NT2/D1 (cell line): ENCODE results near the gene ZDHHC24.

Experiments used
- DNase-seq: peaks from one replicate; pipeline ENCODE4 v3.0.0-alpha.2; 2011; ENCODE audit warnings: low read depth, low spot score
- H3K27me3 ChIP-seq: 2 replicates; pipeline ENCODE4 v1.6.0; 2011; ENCODE audit warnings: mild to moderate bottlenecking; ENCODE audit not compliant: insufficient read length, insufficient read depth
- H3K36me3 ChIP-seq: 2 replicates; pipeline ENCODE4 v1.6.1; 2011; ENCODE audit warnings: mild to moderate bottlenecking, low read length, mixed read lengths; ENCODE audit not compliant: insufficient read depth, insufficient read length
- H3K4me1 ChIP-seq: 2 replicates; pipeline ENCODE4 v1.5.1; 2011; ENCODE audit not compliant: insufficient read depth, insufficient read length
- H3K4me3 ChIP-seq: 2 replicates; pipeline ENCODE4 v1.5.1; 2011; ENCODE audit warnings: low read depth; ENCODE audit not compliant: insufficient read length
- H3K9ac ChIP-seq: 2 replicates; pipeline ENCODE4 v1.6.0; 2011; ENCODE audit warnings: low read depth; ENCODE audit not compliant: insufficient read length
- H3K9me3 ChIP-seq: 2 replicates; pipeline ENCODE4 v1.5.1; 2011; ENCODE audit warnings: mild to moderate bottlenecking, low read length; ENCODE audit not compliant: insufficient read depth
- SUZ12 ChIP-seq: IDR thresholded peaks from 2 replicates; pipeline ENCODE4 v1.6.1; 2011; ENCODE audit not compliant: insufficient read length, insufficient read depth; ENCODE audit errors: extremely low read depth
- YY1 ChIP-seq: IDR thresholded peaks from 2 replicates; pipeline ENCODE4 v1.6.1; 2011; ENCODE audit not compliant: insufficient read length, insufficient read depth
- ZNF274 ChIP-seq: IDR thresholded peaks from 2 replicates; pipeline ENCODE4 v1.6.1; 2011; ENCODE audit warnings: mild to moderate bottlenecking, low read depth, low read length

Gene ZDHHC24

GRCh38 chr11:66530927-66531709 is 14.7 kb downstream of the ZDHHC24 start:
- TF ChIP-seq SUZ12: no peak
- no peak for TF ChIP-seq YY1
- no peak for TF ChIP-seq ZNF274
- Histone ChIP-seq H3K4me1 (peaks cover 19% of the 10 kb centered on the region), H3K9me3 (no peaks in the 10 kb centered on the region), H3K27me3 (no peaks in the 10 kb centered on the region), H3K4me3 (no peak overlapping the region), H3K36me3 (peaks cover 75% of the 10 kb centered on the region), H3K9ac (no peak overlapping the region)
- no peak for DNase-seq

GRCh38 chr11:66529655-66530054 is 16.2 kb downstream of the ZDHHC24 start:
- no peaks in the 10 kb centered on the region for H3K27me3 ChIP-seq
- no peak overlapping the region for H3K4me3 ChIP-seq
- TF ChIP-seq SUZ12: no peak
- no peak for TF ChIP-seq ZNF274
- no peak for DNase-seq
- no peaks in the 10 kb centered on the region for H3K9me3 ChIP-seq
- peaks cover 69% of the 10 kb centered on the region for H3K36me3 ChIP-seq
- no peak overlapping the region for H3K9ac ChIP-seq
- peaks cover 19% of the 10 kb centered on the region for H3K4me1 ChIP-seq

GRCh38 chr11:66529069-66529468 is 16.8 kb downstream of the ZDHHC24 start:
- H3K4me1 ChIP-seq: peaks cover 19% of the 10 kb centered on the region
- no peak overlapping the region for H3K4me3 ChIP-seq
- peaks cover 73% of the 10 kb centered on the region for H3K36me3 ChIP-seq
- no peak for DNase-seq
- H3K9me3 ChIP-seq: no peaks in the 10 kb centered on the region
- H3K27me3 ChIP-seq: no peaks in the 10 kb centered on the region
- TF ChIP-seq ZNF274 (no peak), YY1 (no peak), SUZ12 (no peak)
- no peak overlapping the region for H3K9ac ChIP-seq

GRCh38 chr11:66524304-66525040 is 21.4 kb downstream of the ZDHHC24 start:
- Histone ChIP-seq H3K4me1 (peaks cover 3% of the 10 kb centered on the region), H3K27me3 (no peaks in the 10 kb centered on the region), H3K36me3 (peaks cover 80% of the 10 kb centered on the region), H3K9ac (no peak overlapping the region), H3K4me3 (no peak overlapping the region), H3K9me3 (no peaks in the 10 kb centered on the region)
- no peak for DNase-seq
- TF ChIP-seq SUZ12 (no peak), YY1 (no peak), ZNF274 (no peak)

- H3K36me3 ChIP-seq: peaks cover 84% of the 10 kb centered on the region
- TF ChIP-seq SUZ12: no peak
- TF ChIP-seq ZNF274: no peak
- no peak for TF ChIP-seq YY1
- no peak overlapping the region for H3K9ac ChIP-seq
- no peaks in the 10 kb centered on the region for H3K4me1 ChIP-seq
- no peak overlapping the region for H3K4me3 ChIP-seq
- DNase-seq: no peak
- no peaks in the 10 kb centered on the region for H3K27me3 ChIP-seq
- no peaks in the 10 kb centered on the region for H3K9me3 ChIP-seq
Observed at GRCh38 chr11:66523611-66524010, 22.2 kb downstream of the ZDHHC24 start.

GRCh38 chr11:66510990-66511339 is 34.9 kb downstream of the ZDHHC24 start:
- peak overlapping the region; percentile 71 for H3K9ac ChIP-seq
- H3K36me3 ChIP-seq: peaks cover 63% of the 10 kb centered on the region
- TF ChIP-seq YY1: no peak
- no peak for TF ChIP-seq SUZ12
- no peak for TF ChIP-seq ZNF274
- peak overlapping the region; percentile 94 for H3K4me3 ChIP-seq
- no peak for DNase-seq
- H3K4me1 ChIP-seq: no peaks in the 10 kb centered on the region
- no peaks in the 10 kb centered on the region for H3K27me3 ChIP-seq
- H3K9me3 ChIP-seq: no peaks in the 10 kb centered on the region

- H3K9me3 ChIP-seq: no peaks in the 10 kb centered on the region
- H3K4me3 ChIP-seq: peak within 1 kb of the TSS; percentile 94
- peak; percentile 80 for DNase-seq
- no peaks in the 10 kb centered on the region for H3K27me3 ChIP-seq
- no peaks in the 10 kb centered on the region for H3K4me1 ChIP-seq
- H3K36me3 ChIP-seq: peaks cover 59% of the 10 kb centered on the region
- H3K9ac ChIP-seq: peak within 1 kb of the TSS; percentile 71
- TF ChIP-seq ZNF274 (no peak), YY1 (peak; percentile 88)
Observed at GRCh38 chr11:66510271-66510989, 35.4 kb downstream of the ZDHHC24 start, which contains the start of gene BBS1. Gene BBS1 (plus strand): TSS chr11:66510635. CDS start chr11:66510660, 25 bp downstream.
